Liver (tissue), 9 donors: ENCODE measurements around the gene IL17RE. TPM values are rescaled to one million over a fixed set of nuclear protein-coding genes. Genes with fewer than 3 reads are reported as not detected.

Source experiments
- DNase-seq: peaks from one replicate; pipeline ENCODE4 v3.0.0-alpha.2; 2017; ENCODE audit warnings: low spot score
- H3K27ac ChIP-seq, 2 donors: one replicate each; pipeline ENCODE4 v1.7.0; 2013; ENCODE audit warnings: inconsistent platforms in 2 of 2, low read length in 2 of 2, control low read depth in 1 of 2, low read depth in 1 of 2, mild to moderate bottlenecking in 1 of 2
- H3K27me3 ChIP-seq, 4 donors: one replicate each; pipeline versions ENCODE4 v1.6.1 to v1.7.0; 2013; ENCODE audit warnings: low read length in 3 of 4, inconsistent platforms in 1 of 4, mild to moderate bottlenecking in 1 of 4, moderate library complexity in 1 of 4; ENCODE audit not compliant: control insufficient read depth in 4 of 4, insufficient read depth in 4 of 4
- H3K36me3 ChIP-seq, 4 donors: one replicate each; pipeline versions ENCODE4 v1.6.1 to v1.7.0; 2013; ENCODE audit warnings: low read length in 3 of 4, mild to moderate bottlenecking in 3 of 4, low read depth in 1 of 4, moderate library complexity in 1 of 4; ENCODE audit not compliant: control insufficient read depth in 4 of 4, insufficient read depth in 3 of 4
- H3K4me1 ChIP-seq, 4 donors: one replicate each; pipeline versions ENCODE4 v1.6.1 to v1.7.0; 2013; ENCODE audit warnings: low read length in 3 of 4, mild to moderate bottlenecking in 3 of 4, moderate library complexity in 1 of 4; ENCODE audit not compliant: control insufficient read depth in 4 of 4, insufficient read depth in 4 of 4
- H3K4me3 ChIP-seq, 3 donors: one replicate each; pipeline versions ENCODE4 v1.6.1 to v1.7.0; 2013; ENCODE audit warnings: low read length in 3 of 3, control low read depth in 1 of 3, low read depth in 1 of 3, mild to moderate bottlenecking in 1 of 3
- H3K9ac ChIP-seq, 2 donors: one replicate each; pipeline ENCODE4 v1.7.0; 2013; ENCODE audit warnings: low read length in 2 of 2, mild to moderate bottlenecking in 2 of 2, moderate library complexity in 2 of 2, control low read depth in 1 of 2, low read depth in 1 of 2
- H3K9me3 ChIP-seq, 4 donors: one replicate each; pipeline versions ENCODE4 v1.6.1 to v1.7.0; 2013; ENCODE audit warnings: low read length in 3 of 4; ENCODE audit not compliant: control insufficient read depth in 4 of 4
- CTCF ChIP-seq: fragments of 150-350 bp; IDR thresholded peaks from 2 replicates; pipeline ENCODE4 v1.5.1; 2017; ENCODE audit warnings: improper control_type of control experiment, low read depth, low read length; ENCODE audit not compliant: missing input control
- EGR1 ChIP-seq, 2 donors: IDR thresholded peaks; 2 replicates each; pipeline ENCODE4 v1.6.1; 2016 to 2018; ENCODE audit warnings: antibody characterized with exemption in 2 of 2, low read depth in 2 of 2
- FOXA1 ChIP-seq: IDR thresholded peaks from 2 replicates; pipeline ENCODE4 v1.6.1; 2016; ENCODE audit warnings: antibody characterized with exemption
- FOXA2 ChIP-seq: IDR thresholded peaks from 2 replicates; pipeline ENCODE4 v1.6.1; 2016; ENCODE audit warnings: antibody characterized with exemption
- GABPA ChIP-seq, 2 donors: IDR thresholded peaks in 1 of 2; conservative IDR thresholded peaks in 1 of 2; 2 replicates each; pipeline ENCODE4 v1.6.1; 2016; ENCODE audit warnings: antibody characterized with exemption in 2 of 2, mild to moderate bottlenecking in 1 of 2, moderate library complexity in 1 of 2
- HNF4A ChIP-seq, 2 donors: conservative IDR thresholded peaks; 2 replicates each; pipeline ENCODE4 v1.6.1; 2016; ENCODE audit warnings: antibody characterized with exemption in 2 of 2, mild to moderate bottlenecking in 2 of 2
- HNF4G ChIP-seq: IDR thresholded peaks from 2 replicates; pipeline ENCODE4 v1.6.1; 2016; ENCODE audit warnings: antibody characterized with exemption
- JUND ChIP-seq, 2 donors: IDR thresholded peaks; 2 replicates each; pipeline ENCODE4 v1.6.1; 2016; ENCODE audit warnings: antibody characterized with exemption in 2 of 2
- NR2F2 ChIP-seq: IDR thresholded peaks from 2 replicates; pipeline ENCODE4 v1.6.1; 2016; ENCODE audit warnings: antibody characterized with exemption
- REST ChIP-seq: IDR thresholded peaks from 2 replicates; pipeline ENCODE4 v1.6.1; 2016; ENCODE audit warnings: antibody characterized with exemption, mild to moderate bottlenecking
- SP1 ChIP-seq: IDR thresholded peaks from 2 replicates; pipeline ENCODE4 v1.6.1; 2018; ENCODE audit warnings: antibody characterized with exemption, mild to moderate bottlenecking
- TAF1 ChIP-seq: conservative IDR thresholded peaks from 2 replicates; pipeline ENCODE4 v1.6.1; 2016; ENCODE audit warnings: antibody characterized with exemption, mild to moderate bottlenecking
- YY1 ChIP-seq: IDR thresholded peaks from 2 replicates; pipeline ENCODE4 v1.6.1; 2016; ENCODE audit warnings: antibody characterized with exemption, mild to moderate bottlenecking
- ZBTB33 ChIP-seq: IDR thresholded peaks from 2 replicates; pipeline ENCODE4 v1.6.1; 2016; ENCODE audit warnings: antibody characterized with exemption
- WGBS: extraction: QIAGEN DNeasy Blood & Tissue Kit; methylation state at CpG from one replicate; pipeline ENCODE4 v1.1.7; 2013; 5-methylcytosine and 5-hydroxymethylcytosine counted together
- polyA plus RNA-seq, 2 donors: library from polyadenylated mRNA; stranded (reverse) in 1 of 2; unstranded in 1 of 2; fragments of 200-250 nt in 1 of 2; fragments of >200 nt in 1 of 2; fragmentation: Nextera tagmentation in 1 of 2; extraction: Ambion mirVana in 1 of 2; gene quantifications; one replicate each; pipeline versions ENCODE4 v1.2.1 to v1.2.3, GENCODE V29; 2013 to 2015
- total RNA-seq, 2 donors: library from RNA; depleted of rRNA; stranded (reverse); fragments of >200 nt; gene quantifications; one replicate each; pipeline ENCODE4 v1.2.3, GENCODE V29; 2014
- TF ChIP-seq, protein P1 (sequence below): IDR thresholded peaks from 2 replicates; pipeline ENCODE4 v1.6.1; 2016; ENCODE audit warnings: antibody characterized with exemption
- TF ChIP-seq, protein P2 (sequence below): IDR thresholded peaks from 2 replicates; pipeline ENCODE4 v1.6.1; 2016; ENCODE audit warnings: antibody characterized with exemption
- donor health status: healthy.
- donor health status: healthy.
- donor health status: healthy.
- donor health status: healthy.
- donor health status: healthy.

Gene IL17RE
- total and polyA plus RNA-seq, 4 donors, result 0.42 to 2.1 (median 0.90) TPM

DNA sequence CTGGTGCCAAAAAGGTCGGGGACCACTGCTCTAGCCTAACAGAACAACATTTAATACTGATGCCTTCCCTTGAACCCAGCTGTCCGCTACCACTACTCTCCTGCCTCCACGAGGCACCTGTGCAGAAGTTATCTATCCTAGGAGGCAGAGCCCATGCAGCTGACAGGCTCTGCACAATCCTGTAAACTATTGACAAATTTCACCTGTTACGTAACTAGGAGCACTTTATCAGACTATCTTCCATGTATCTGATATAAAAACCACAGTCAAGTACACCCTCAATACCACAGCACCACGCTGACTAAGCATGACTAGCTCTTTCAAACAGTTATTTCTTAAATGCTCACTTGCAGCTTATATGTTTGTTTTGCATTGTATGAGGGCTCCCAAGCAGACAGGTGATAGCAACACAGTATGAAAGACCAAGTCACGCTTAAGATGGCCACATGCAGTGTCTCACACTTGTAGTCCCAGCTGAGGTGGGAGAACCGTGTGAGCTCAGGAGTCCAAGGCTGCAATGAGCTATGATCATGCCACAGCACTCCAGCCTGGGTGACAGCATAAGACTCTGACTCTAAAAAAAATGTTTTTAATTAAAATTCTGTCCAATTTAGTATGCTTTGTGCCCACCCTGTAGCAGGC, 9.8 kb downstream of the IL17RE start (continued):
- TF ChIP-seq CTCF (no peak), FOXA2 (peak; percentile 52), HNF4A (conservative IDR thresholded peaks at IDR 0.05) (peak; percentile 46 to 78), YY1 (peak; percentile 71), NR2F2 (no peak)
- TF ChIP-seq, protein P1, sequence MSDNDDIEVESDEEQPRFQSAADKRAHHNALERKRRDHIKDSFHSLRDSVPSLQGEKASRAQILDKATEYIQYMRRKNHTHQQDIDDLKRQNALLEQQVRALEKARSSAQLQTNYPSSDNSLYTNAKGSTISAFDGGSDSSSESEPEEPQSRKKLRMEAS, result peak; percentile 61

- H3K27me3 ChIP-seq, result no peaks in the 10 kb centered on the region
- no peaks in the 10 kb centered on the region for H3K9me3 ChIP-seq
- DNase-seq, result no peak
- WGBS, result 39% methylated on average over 5 of the region's 5 CpGs
- H3K4me1 ChIP-seq, result peaks cover 26 to 95% (median 73%) of the 10 kb centered on the region in 4 donors
- H3K4me3 ChIP-seq, result no peak overlapping the region
- H3K36me3 ChIP-seq, result no peaks in the 10 kb centered on the region
- H3K9ac ChIP-seq, result peak overlapping the region in 1 of 2 donors; percentile 28
- TF ChIP-seq HNF4A (conservative IDR thresholded peaks at IDR 0.05) (no peak), TAF1 (no peak), CTCF (no peak), FOXA1 (no peak), ZBTB33 (no peak), YY1 (no peak), HNF4G (no peak)
- TF ChIP-seq, protein P2, sequence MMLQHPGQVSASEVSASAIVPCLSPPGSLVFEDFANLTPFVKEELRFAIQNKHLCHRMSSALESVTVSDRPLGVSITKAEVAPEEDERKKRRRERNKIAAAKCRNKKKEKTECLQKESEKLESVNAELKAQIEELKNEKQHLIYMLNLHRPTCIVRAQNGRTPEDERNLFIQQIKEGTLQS, result no peak
- peak overlapping the region; percentile 79 to 89 for H3K27ac ChIP-seq
These were observed 11.0 kb downstream of the IL17RE start for GRCh38 chr3:9913601-9914000.

- Histone ChIP-seq H3K9me3 (no peaks in the 10 kb centered on the region), H3K4me1 (peaks cover 22 to 92% (median 69%) of the 10 kb centered on the region in 4 donors), H3K27ac (peak overlapping the region; percentile 79 to 89), H3K36me3 (no peaks in the 10 kb centered on the region), H3K27me3 (no peaks in the 10 kb centered on the region), H3K4me3 (no peak overlapping the region), H3K9ac (no peak overlapping the region)
- whole genome bisulfite sequencing, result 18% methylated on average over 1 of the region's 1 CpG
- DNase-seq, result no peak
- TF ChIP-seq SP1 (peak; percentile 67), TAF1 (no peak), JUND (IDR thresholded peaks at IDR 0.05) (peak in 1 of 2 donors; percentile 14), HNF4A (conservative IDR thresholded peaks at IDR 0.05) (peak; percentile 49 to 64), EGR1 (IDR thresholded peaks at IDR 0.05; ENCODE audit: low read depth in 2 of 2) (no peak), REST (peak; percentile 25), GABPA (IDR thresholded peaks at IDR 0.05 in 1 of 2, conservative IDR thresholded peaks at IDR 0.05 in 1 of 2) (no peak), YY1 (peak; percentile 59), HNF4G (no peak)
- TF ChIP-seq, protein P1, result no peak
- TF ChIP-seq, protein P2, result no peak
These were observed 11.4 kb downstream of the IL17RE start for GRCh38 chr3:9914011-9914410.
